ENCODE results near the gene TCEA3.

- TF ChIP-seq CTCF (IDR thresholded peaks at IDR 0.05; ENCODE audit: low read depth, low read length), result no peak
- no peak for TF ChIP-seq EZH2phosphoT487 (IDR thresholded peaks at IDR 0.05; ENCODE audit: low read depth)
These were observed 79.5 kb downstream of the TCEA3 start for GRCh38 chr1:23344987-23345472.
